A673 (cell line): ENCODE data around the gene GRID1. TPM values are rescaled to one million over a fixed set of nuclear protein-coding genes. Genes with fewer than 3 reads are reported as not detected.
"Not testable (repeated sequence)": the region's sequence is repeated elsewhere in the genome, so short reads cannot be mapped to it uniquely, and the experiment has no call there.

Experiments used
- BruUV-seq: library from RNA; stranded (reverse); fragments of 400-500 nt; replicated peaks from 2 replicates; lab custom pipeline; 2021; lab: Mats Ljungman, UMichigan
- CTCF ChIA-PET: fragments of 300-600 bp; sonication (Branson Sonifier 250); formaldehyde crosslinking; loops from one replicate; lab custom pipeline; 2022; ENCODE audit warnings: antibody characterized with exemption; lab: Charles Lee
- POLR2A ChIA-PET: fragments of 300-600 bp; sonication (Branson Sonifier 250); formaldehyde crosslinking; loops from one replicate; lab custom pipeline; 2022; ENCODE audit warnings: antibody characterized with exemption; ENCODE audit not compliant: low non-redundant PET; lab: Charles Lee
- DNase-seq: peaks from one replicate; pipeline ENCODE4 v3.0.0-alpha.2; 2015; ENCODE audit warnings: low spot score
- H3K27ac ChIP-seq: fragments of 200-600 bp; sonication (generic); 2 replicates; pipeline ENCODE4 v1.5.1; 2016; ENCODE audit warnings: mixed run types, low read depth, mild to moderate bottlenecking, mixed read lengths, antibody characterized with exemption, low read length; ENCODE audit not compliant: poor library complexity, severe bottlenecking
- H3K27me3 ChIP-seq: fragments of 200-600 bp; sonication (generic); replicated peaks from 2 replicates; pipeline ENCODE4 v1.6.1; 2017; ENCODE audit warnings: mixed run types, low read depth, mild to moderate bottlenecking, mixed read lengths, antibody characterized with exemption, low read length; ENCODE audit not compliant: insufficient read depth, poor library complexity
- H3K36me3 ChIP-seq: fragments of 200-600 bp; sonication (generic); 2 replicates; pipeline ENCODE4 v1.6.1; 2016; ENCODE audit warnings: mixed run types, mild to moderate bottlenecking, mixed read lengths, antibody characterized with exemption, low read length; ENCODE audit not compliant: insufficient read depth, poor library complexity, severe bottlenecking
- H3K4me1 ChIP-seq: fragments of 200-600 bp; sonication (generic); 2 replicates; pipeline ENCODE4 v1.6.1; 2017; ENCODE audit warnings: mixed run types, mild to moderate bottlenecking, mixed read lengths, antibody characterized with exemption, low read length; ENCODE audit not compliant: insufficient read depth, poor library complexity, severe bottlenecking
- H3K4me3 ChIP-seq: fragments of 200-600 bp; sonication (generic); 2 replicates; pipeline ENCODE4 v1.5.1; 2016; ENCODE audit warnings: low read depth, mixed run types, mild to moderate bottlenecking, mixed read lengths, low read length; ENCODE audit not compliant: poor library complexity, severe bottlenecking
- H3K9me3 ChIP-seq: fragments of 200-600 bp; sonication (generic); 2 replicates; pipeline ENCODE4 v1.6.1; 2016; ENCODE audit warnings: mixed run types, low read depth, mild to moderate bottlenecking, mixed read lengths, antibody characterized with exemption, low read length; ENCODE audit not compliant: poor library complexity, severe bottlenecking
- CTCF ChIP-seq: fragments of 300-800, 200-600 bp; sonication (generic); conservative IDR thresholded peaks from 2 replicates; pipeline ENCODE4 v1.5.1; 2017; ENCODE audit warnings: low read depth, mild to moderate bottlenecking, antibody characterized with exemption, low read length, moderate library complexity, mixed read lengths
- EZH2 ChIP-seq: fragments of 200-600 bp; sonication (generic); IDR thresholded peaks from 2 replicates; pipeline ENCODE4 v1.6.1; 2017; ENCODE audit warnings: borderline replicate concordance, low read depth, mild to moderate bottlenecking, mixed read lengths, antibody characterized with exemption, low read length; ENCODE audit not compliant: poor library complexity, severe bottlenecking
- intact Hi-C: fragments of 100-400 bp; cut with micrococcal nuclease; formaldehyde crosslinking; loops from one replicate; pipeline ENCODE4 v1.10.0; 2022; ENCODE audit not compliant: unreplicated experiment
- total RNA-seq: library from RNA; stranded (reverse); gene quantifications from 2 replicates; pipeline ENCODE4 v1.2.3, GENCODE V29; 2021

GRID1 gene
- total RNA-seq, 1 experiment from 2014 or later = not detected

- no TSS peak for BruUV-seq
- POLR2A ChIA-PET = no interaction called here
- CTCF ChIA-PET = no interaction called here
- no peaks in the 10 kb centered on the region for H3K9me3 ChIP-seq
- no peaks in the 10 kb centered on the region for H3K4me1 ChIP-seq
- no peak overlapping the region for H3K4me3 ChIP-seq
- DNase-seq = no peak
- intact Hi-C loops = no loop called here
- no peaks in the 10 kb centered on the region for H3K36me3 ChIP-seq
- TF ChIP-seq CTCF (no peak), EZH2 (no peak)
- no peak overlapping the region for H3K27ac ChIP-seq
- H3K27me3 ChIP-seq = peaks cover 12% of the 10 kb centered on the region
Observed at GRCh38 chr10:85946713-85947326, 419.8 kb downstream of the GRID1 start.

GRCh38 chr10:85936161-85936560 lies 430.4 kb downstream of the GRID1 start:
- no peak overlapping the region for H3K27ac ChIP-seq
- POLR2A ChIA-PET = no interaction called here
- no peak for DNase-seq
- no peak for TF ChIP-seq CTCF
- TF ChIP-seq EZH2 = no peak
- H3K4me3 ChIP-seq = no peak overlapping the region
- intact Hi-C loops = no loop called here
- CTCF ChIA-PET = no interaction called here
- no peaks in the 10 kb centered on the region for H3K27me3 ChIP-seq
- BruUV-seq = no TSS peak
- no peaks in the 10 kb centered on the region for H3K4me1 ChIP-seq
- H3K36me3 ChIP-seq = no peaks in the 10 kb centered on the region
- no peaks in the 10 kb centered on the region for H3K9me3 ChIP-seq

GRCh38 chr10:85934586-85934985 lies 432.0 kb downstream of the GRID1 start:
- intact Hi-C loops = no loop called here
- H3K9me3 ChIP-seq = no peaks in the 10 kb centered on the region
- no peak overlapping the region for H3K4me3 ChIP-seq
- H3K27me3 ChIP-seq = no peaks in the 10 kb centered on the region
- CTCF ChIA-PET = no interaction called here
- POLR2A ChIA-PET = no interaction called here
- H3K4me1 ChIP-seq = no peaks in the 10 kb centered on the region
- DNase-seq = no peak
- H3K27ac ChIP-seq = no peak overlapping the region
- BruUV-seq = no TSS peak
- no peak for TF ChIP-seq CTCF
- TF ChIP-seq EZH2 = no peak
- no peaks in the 10 kb centered on the region for H3K36me3 ChIP-seq

- H3K4me1 ChIP-seq, DNase-seq, H3K27ac ChIP-seq, BruUV-seq, H3K4me3 ChIP-seq, H3K36me3 ChIP-seq, H3K9me3 ChIP-seq, intact Hi-C loops, POLR2A ChIA-PET, CTCF ChIA-PET: not testable (repeated sequence)
- peaks cover 15% of the 10 kb centered on the region for H3K27me3 ChIP-seq
Observed at GRCh38 chr10:85929993-85930392, 436.6 kb downstream of the GRID1 start.
